ENCODE measurements around the gene CDH22.

CDH22 gene

DNA sequence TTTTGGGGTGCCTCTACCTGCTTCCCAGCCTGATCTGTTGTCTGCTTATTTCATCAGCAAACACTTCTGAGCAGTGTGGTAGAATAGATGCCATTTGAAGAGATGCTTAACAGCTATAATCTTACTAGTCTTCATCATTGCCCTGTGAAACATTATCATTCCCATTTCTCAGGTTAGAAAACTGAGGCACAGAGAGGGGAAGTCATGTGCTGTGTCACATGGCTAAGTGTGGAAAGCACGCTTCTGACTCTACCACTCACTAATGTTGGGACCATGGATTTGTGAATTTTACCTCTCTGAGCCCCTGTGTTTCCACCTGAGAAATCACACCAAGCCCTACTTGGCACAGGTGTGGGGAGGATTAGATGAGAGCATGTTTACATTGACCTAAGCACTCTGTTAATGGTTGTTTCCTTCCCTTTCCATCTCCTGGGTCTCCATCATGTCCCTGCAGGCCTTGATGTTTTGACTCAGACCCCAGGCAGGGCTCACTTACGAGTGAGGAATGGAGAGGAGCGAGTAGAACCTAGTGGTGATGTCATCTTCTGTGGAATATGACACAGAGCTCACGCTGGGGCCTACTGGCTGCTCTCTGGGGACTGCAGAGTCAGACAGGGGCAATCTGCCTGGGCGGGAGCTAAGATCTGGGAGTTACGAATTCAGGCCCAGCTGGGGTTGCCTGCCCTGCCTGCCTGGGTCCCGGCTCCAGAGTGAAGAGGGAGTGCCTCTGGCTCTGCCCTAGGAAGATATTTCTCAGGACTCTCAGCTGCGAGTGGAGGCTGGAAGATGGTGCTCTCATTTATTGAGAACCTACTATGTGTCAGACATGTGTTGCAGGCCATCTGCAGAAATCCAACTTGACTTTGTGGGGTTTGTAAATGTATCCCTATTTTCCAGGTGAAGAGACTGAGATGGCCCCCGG, 64.3 kb downstream of the CDH22 start:
- no peak for DNase-seq
- Histone ChIP-seq H3K4me2 (ENCODE audit: insufficient read depth, low read length) (no peak overlapping the region), H3K4me3 (ENCODE audit: low read depth in 1 of 2, low read length in 2 of 2) (no peak overlapping the region), H4K20me1 (ENCODE audit: insufficient read depth, low read length) (peaks cover 24% of the 10 kb centered on the region), H3K79me2 (ENCODE audit: insufficient read depth, low read length) (no peaks in the 10 kb centered on the region), H3K9ac (ENCODE audit: low read depth, low read length) (no peak overlapping the region), H3K9me3 (ENCODE audit: insufficient read depth, low read length, severe bottlenecking) (no peaks in the 10 kb centered on the region), H3K27ac (ENCODE audit: low read length) (no peak overlapping the region), H2AFZ (ENCODE audit: low read depth, low read length) (no peak overlapping the region), H3K27me3 (ENCODE audit: insufficient read depth, low read length, poor library complexity) (peaks cover 34% of the 10 kb centered on the region), H3K36me3 (ENCODE audit: insufficient read depth, low read length) (no peaks in the 10 kb centered on the region), H3K4me1 (ENCODE audit: insufficient read depth, low read length) (no peaks in the 10 kb centered on the region)
- TF ChIP-seq EZH2 (IDR thresholded peaks at IDR 0.05; ENCODE audit: borderline replicate concordance, low read depth, low read length, severe bottlenecking) (no peak), CTCF (IDR thresholded peaks at IDR 0.05; ENCODE audit: borderline replicate concordance, extremely low read depth, low read length, poor library complexity, severe bottlenecking) (no peak)
- ATAC-seq (ENCODE audit: insufficient read depth, low read depth), result no peak

DNA sequence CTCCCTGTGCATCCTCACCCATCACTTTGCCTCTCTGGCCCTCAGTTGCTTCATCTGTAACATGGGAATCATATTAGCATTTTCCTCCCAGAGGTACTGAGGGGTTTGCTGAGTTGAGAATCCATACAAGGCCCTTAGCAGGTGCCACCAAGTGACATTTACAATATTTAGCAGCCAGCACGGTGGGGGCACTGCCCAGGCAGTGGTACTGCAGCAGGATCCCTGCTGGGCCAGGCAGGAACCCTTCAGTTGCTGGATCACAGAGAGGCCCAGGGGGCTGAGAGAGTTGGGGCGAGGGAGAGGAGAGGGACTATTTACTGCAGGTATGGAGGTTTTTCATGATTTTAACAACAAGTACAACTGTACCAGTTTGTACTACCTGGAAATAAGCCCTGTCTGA, 65.9 kb downstream of the CDH22 start:
- Histone ChIP-seq H3K4me2 (ENCODE audit: insufficient read depth, low read length) (no peak overlapping the region), H3K4me3 (ENCODE audit: low read depth in 1 of 2, low read length in 2 of 2) (no peak overlapping the region), H2AFZ (ENCODE audit: low read depth, low read length) (no peak overlapping the region), H3K9me3 (ENCODE audit: insufficient read depth, low read length, severe bottlenecking) (no peaks in the 10 kb centered on the region), H3K79me2 (ENCODE audit: insufficient read depth, low read length) (no peaks in the 10 kb centered on the region), H3K4me1 (ENCODE audit: insufficient read depth, low read length) (no peaks in the 10 kb centered on the region), H3K36me3 (ENCODE audit: insufficient read depth, low read length) (no peaks in the 10 kb centered on the region), H3K9ac (ENCODE audit: low read depth, low read length) (no peak overlapping the region), H3K27me3 (ENCODE audit: insufficient read depth, low read length, poor library complexity) (peaks cover 25% of the 10 kb centered on the region), H3K27ac (ENCODE audit: low read length) (no peak overlapping the region), H4K20me1 (ENCODE audit: insufficient read depth, low read length) (peaks cover 24% of the 10 kb centered on the region)
- no peak for ATAC-seq (ENCODE audit: insufficient read depth, low read depth)
- TF ChIP-seq CTCF (IDR thresholded peaks at IDR 0.05; ENCODE audit: borderline replicate concordance, extremely low read depth, low read length, poor library complexity, severe bottlenecking), result no peak
- TF ChIP-seq EZH2 (IDR thresholded peaks at IDR 0.05; ENCODE audit: borderline replicate concordance, low read depth, low read length, severe bottlenecking), result no peak
- DNase-seq, result no peak

DNA sequence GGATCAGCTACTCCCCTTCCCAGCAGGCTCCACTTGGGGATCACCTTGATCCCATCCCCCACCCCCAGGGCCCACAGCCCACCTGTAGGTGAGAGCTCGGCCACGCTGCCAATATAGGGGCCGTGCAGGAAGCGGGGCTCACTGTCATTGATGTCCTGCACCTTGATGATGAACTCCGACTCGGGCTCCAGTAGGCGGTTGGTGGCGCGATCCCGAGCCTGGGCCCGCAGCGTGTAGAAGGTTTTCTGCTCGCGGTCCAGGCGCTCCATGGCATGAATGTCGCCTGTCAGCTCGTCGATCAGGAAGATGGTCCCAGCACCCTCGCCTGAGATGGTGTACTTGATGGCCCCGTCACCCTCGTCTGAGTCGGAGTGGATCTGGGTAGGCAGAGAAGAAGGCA, 67.4 kb downstream of the CDH22 start:
- H3K27me3 ChIP-seq (ENCODE audit: insufficient read depth, low read length, poor library complexity), result peaks cover 10% of the 10 kb centered on the region
- peaks cover 26% of the 10 kb centered on the region for H4K20me1 ChIP-seq (ENCODE audit: insufficient read depth, low read length)

More for the DNA sequence above, 67.4 kb downstream of the CDH22 start:
- H3K36me3 ChIP-seq (ENCODE audit: insufficient read depth, low read length), result no peaks in the 10 kb centered on the region
- no peak for ATAC-seq (ENCODE audit: insufficient read depth, low read depth)
- H3K9me3 ChIP-seq (ENCODE audit: insufficient read depth, low read length, severe bottlenecking), result no peaks in the 10 kb centered on the region
- no peak for TF ChIP-seq CTCF (IDR thresholded peaks at IDR 0.05; ENCODE audit: borderline replicate concordance, extremely low read depth, low read length, poor library complexity, severe bottlenecking)
- TF ChIP-seq EZH2 (IDR thresholded peaks at IDR 0.05; ENCODE audit: borderline replicate concordance, low read depth, low read length, severe bottlenecking), result no peak
- no peaks in the 10 kb centered on the region for H3K4me1 ChIP-seq (ENCODE audit: insufficient read depth, low read length)
- H3K27ac ChIP-seq (ENCODE audit: low read length), result no peak overlapping the region
- no peaks in the 10 kb centered on the region for H3K79me2 ChIP-seq (ENCODE audit: insufficient read depth, low read length)
- no peak overlapping the region for H2AFZ ChIP-seq (ENCODE audit: low read depth, low read length)
- H3K4me2 ChIP-seq (ENCODE audit: insufficient read depth, low read length), result no peak overlapping the region
- H3K9ac ChIP-seq (ENCODE audit: low read depth, low read length), result no peak overlapping the region
- H3K4me3 ChIP-seq (ENCODE audit: low read depth in 1 of 2, low read length in 2 of 2), result no peak overlapping the region
- DNase-seq, result no peak

All from DND-41 (cell line).